ENCODE data around the gene PDCL3. TPM values are rescaled to one million over a fixed set of nuclear protein-coding genes. Genes with fewer than 3 reads are reported as not detected.

PDCL3 gene
- total RNA-seq, 2 donors from 2014 or later = 19.6 to 20.5 TPM

DNA sequence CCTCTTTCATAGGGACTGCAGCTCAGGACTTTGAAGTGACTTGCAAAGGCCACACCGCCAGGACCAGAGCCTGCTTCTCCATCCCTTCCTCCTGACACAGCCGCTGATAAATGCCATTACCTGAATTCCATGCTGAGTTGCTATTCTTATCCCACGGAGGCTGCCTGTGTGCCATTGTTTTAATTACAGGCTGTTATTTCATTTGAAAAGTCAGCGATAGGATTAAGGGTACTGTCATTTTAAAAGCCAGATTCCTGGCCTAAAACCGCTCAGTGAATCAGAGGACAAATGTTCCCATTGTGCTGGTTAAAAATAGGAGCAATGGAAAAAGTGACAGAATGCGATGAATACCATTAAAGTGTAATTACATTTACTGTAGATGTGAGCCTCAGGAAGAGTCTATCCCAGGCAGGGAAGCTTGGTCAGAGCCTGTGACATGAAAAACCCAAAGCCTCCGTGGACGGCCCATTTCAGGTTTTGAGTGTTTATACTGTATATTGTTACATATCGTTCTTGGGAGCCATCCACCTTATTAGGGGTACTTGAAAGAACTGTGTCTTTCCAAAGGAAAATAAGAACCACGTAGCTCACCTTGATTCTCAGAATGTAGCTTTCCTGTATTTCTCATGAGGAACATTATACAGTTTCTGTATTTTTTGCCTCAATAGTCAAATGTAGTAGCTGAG lies 41.3 kb downstream of the PDCL3 start:
- DNase-seq (no peak), ATAC-seq (no peak)
- intact Hi-C loops (cut with DNase I, micrococcal nuclease) = no loop called here

DNA sequence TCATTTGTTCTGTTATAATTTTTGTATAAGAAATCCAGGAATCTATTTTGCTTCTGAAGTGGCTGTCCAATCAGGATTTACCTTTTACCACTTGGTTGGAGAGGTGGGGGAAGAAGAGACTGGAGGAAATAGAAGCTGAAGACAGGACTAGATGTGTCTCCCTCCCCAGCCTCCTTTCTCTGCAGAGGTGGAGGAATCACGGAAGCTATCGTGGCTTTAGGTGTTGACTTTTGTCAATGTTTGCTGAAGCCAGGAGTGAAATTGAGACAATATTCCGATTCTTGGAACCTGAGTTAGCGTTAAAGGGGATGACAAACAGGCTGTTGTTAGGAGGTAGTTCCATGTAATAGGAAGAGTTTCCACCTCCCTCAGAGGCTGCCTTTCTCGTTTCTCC lies 43.5 kb downstream of the PDCL3 start:
- intact Hi-C loops (cut with DNase I, micrococcal nuclease) = loop anchor here in 1 of 2 donors (5.0 kb wide), 1 partner anchor 381 kb away; no protein-coding TSS in a partner anchor
- DNase-seq (no peak), ATAC-seq (peak; percentile 64)

DNA sequence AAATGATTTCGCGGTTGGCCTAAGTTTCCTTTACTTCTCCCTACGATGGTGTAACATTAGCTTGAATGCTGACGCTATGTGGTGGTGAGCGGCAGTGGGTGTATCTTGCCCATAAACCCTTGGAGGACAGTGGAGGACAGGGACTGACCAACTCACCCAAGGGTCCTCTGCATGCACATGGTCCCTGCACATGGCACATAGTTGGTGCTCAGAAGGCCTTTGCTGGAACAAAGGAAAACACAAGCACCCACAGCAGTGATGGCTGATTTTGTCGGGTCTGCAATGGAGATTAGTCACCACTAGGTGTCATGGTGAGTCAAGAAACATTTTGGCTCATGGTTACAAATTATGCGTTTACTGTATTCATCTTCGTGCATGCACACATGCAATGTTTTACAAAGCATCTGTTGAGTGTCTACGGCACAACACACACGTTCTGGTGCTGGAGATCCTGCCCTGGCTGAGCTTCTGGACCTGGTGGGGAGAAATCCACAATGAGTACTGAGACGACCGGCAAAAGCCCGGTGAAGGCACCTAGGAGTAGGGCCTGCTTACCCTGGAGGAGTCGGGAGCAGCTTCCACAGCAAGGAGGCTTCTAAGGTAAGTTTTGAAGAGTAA lies 44.0 kb downstream of the PDCL3 start:
- intact Hi-C loops (cut with DNase I, micrococcal nuclease) = loop anchor here in 1 of 2 donors (5.0 kb wide), 1 partner anchor 380 kb away; no protein-coding TSS in a partner anchor
- ATAC-seq (peak; percentile 77), DNase-seq (peak in 1 of 2 donors; percentile 17)

DNA sequence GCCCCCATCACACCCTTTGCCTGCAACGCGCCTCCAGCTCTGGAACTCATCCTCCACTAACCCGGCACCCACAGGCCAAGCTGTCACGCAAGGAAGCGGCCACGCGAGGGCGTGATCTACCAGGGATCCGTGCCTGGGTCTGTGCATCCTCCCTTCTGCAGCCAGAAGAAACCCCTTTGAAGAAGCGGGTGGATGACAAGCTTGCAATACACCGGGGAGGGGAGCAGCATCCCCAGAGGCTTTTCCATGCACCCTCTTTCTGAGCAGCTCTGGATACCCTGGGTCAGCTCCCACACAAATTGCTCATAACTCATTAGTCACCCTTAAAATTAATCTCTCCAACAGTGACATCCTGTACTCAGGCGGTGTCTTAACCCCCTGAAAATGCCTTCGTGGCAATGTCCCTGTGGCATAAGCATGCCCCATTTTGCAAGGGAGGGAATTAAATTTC lies 47.6 kb downstream of the PDCL3 start:
- ATAC-seq = peak; percentile 68
- DNase-seq = peak in 1 of 2 donors; percentile 70
- intact Hi-C loops (cut with DNase I, micrococcal nuclease) = loop anchor here in 1 of 2 donors (10.0 kb wide), 1 partner anchor 374 kb away; no protein-coding TSS in a partner anchor

DNA sequence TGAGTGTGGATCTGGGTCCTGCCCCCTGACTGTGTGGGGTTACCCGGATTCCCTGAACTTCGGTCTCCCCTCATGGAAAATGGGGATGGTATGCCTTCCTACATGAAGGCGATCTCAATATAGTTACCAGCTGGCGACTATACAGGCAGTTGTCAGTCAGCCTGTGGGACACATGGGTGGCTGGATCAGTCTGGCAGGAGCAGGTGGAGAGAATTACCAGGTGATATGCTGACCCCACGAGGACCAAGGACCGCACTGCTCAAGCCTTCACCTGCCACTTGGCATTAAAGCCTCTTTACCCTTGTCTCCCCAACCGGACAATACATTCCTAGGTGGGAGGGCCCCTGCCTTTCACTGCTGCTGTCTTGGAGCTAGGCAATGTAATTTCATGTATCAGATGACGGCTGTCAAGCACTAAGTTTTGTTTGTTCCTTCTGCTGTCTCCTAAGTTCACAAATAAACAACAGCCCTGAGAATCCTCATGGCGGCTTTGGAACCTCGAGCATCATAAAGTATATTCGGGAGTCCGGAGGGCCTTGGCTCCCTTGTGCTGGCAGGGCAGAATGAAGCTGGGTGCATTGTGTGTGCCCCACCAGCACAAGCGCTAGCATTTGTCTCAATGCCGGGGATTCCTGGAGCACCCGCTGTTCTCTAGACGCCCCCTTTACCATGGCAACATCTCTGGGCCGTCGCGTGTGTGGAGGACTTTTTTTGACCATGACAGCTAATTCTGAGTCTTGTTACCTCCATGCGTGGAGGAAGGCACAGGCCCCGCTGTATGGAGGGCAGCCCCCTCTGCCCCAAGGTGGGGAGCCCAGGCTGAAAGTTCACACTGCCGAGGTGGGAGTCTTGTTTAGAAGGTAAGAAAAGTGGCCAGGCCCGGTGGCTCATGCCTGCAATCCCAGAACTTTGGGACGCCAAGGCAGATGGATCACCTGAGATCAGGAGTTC lies 48.6 kb downstream of the PDCL3 start:
- intact Hi-C loops (cut with DNase I, micrococcal nuclease) = loop anchor here in 1 of 2 donors (10.0 kb wide), 1 partner anchor 373 kb away; no protein-coding TSS in a partner anchor
- DNase-seq (no peak), ATAC-seq (no peak)

DNA sequence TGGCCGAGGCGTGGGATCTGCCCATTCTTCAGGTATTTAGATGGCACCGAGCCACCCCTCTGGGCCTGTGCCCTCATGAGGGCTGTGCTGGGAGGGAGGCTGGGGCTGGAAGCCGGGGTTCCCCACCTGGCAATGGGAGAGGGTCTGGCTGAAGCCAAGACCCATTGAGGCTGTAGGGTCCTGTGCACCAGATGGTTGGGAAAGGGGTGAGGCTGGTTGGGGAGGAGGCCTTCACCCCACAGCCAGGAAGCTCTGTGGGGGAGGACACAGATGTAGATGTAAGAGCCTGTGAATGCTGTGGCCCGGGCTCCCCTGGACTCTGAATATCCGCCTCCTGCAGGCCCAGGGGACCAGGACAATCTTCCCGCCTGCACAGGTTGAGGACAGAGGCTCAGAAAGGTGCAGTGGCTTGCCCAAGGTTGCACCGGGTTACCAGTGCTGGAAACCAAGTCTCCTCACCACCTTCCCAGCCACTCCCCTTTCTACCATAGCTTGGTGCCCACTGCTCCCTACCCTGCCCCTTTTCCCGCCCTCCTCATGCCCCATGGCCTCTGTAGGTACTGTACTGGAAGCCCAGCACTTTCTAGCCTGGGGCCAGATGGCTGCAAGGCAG lies 49.7 kb downstream of the PDCL3 start:
- intact Hi-C loops (cut with DNase I, micrococcal nuclease) = loop anchor here in 1 of 2 donors (10.0 kb wide), 1 partner anchor 372 kb away; no protein-coding TSS in a partner anchor
- ATAC-seq = no peak
- DNase-seq = no peak

DNA sequence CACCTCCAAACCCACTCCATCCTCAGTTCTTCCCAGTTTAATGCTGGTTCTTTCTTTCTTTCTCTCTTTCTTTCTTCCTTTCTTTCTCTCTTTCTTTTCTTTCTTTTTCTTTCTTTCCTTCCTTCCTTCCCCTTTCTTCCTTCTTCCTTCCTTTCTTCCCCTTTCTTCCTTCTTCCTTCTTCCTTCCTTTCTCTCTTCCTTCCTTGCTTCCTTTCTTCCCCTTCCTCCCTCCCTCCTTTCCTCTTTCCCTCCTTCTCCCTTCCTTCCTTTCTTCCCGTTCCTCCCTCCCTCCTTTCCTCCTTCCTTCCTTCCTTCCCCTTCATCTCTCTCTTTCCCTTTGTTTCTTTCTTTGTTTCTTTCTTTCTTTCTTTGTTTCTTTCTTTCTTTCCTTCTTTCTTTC lies 50.9 kb downstream of the PDCL3 start:
- ATAC-seq (no peak), DNase-seq (no peak)
- intact Hi-C loops (cut with DNase I, micrococcal nuclease) = loop anchor here in 1 of 2 donors (10.0 kb wide), 1 partner anchor 371 kb away; no protein-coding TSS in a partner anchor

DNA sequence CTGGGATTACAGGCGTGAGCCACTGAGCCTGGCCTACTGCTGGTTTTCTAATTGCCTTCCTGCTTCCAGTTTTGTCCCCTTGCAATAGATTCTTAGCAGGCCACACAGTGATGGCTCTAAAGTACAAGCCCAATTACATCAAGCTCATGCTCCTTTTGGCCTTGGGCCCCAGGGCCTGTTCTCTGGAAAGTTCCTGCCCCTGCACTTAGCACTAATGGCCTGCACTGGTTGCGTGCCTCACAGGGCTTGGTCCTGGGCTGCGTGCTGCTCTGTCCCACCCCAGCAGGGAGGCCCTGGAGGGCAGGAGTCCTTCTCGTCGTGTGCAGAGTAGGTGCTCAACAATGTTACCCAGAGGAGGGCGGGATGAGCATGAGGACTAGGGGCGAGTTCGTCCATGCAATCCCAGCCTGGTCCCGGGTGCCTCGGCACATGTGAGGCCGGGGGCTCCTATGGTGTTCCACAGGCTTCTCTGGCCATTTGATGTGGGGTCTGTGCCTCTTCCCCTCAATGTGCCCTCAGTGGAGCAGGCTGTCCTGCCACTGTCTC lies 51.7 kb downstream of the PDCL3 start:
- no peak for DNase-seq
- no peak for ATAC-seq

DNA sequence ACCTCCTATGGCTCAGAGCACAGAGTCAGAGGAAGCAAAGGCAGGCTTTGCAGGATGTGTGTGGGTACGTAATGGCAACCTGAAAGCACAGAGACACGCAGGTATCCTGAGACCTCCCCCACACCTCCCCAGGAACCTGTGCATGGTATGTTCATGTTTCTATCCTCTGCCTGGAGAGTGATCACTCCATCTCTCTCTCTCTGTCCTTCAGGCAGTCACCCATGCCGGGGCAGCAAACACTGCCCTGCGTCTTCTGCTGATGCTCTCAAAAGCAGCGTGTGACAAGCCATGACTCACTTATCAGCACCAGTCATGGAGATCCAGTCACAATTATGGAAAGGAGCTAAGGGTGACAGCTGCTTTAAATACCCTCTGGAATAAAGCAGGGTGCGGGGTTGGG lies 52.7 kb downstream of the PDCL3 start:
- DNase-seq (no peak), ATAC-seq (no peak)
- intact Hi-C loops (cut with DNase I, micrococcal nuclease) = loop anchor here in 1 of 2 donors (10.0 kb wide), 1 partner anchor 369 kb away; no protein-coding TSS in a partner anchor

More for the DNA sequence above, 51.7 kb downstream of the PDCL3 start:
- intact Hi-C loops (cut with DNase I, micrococcal nuclease) = loop anchor here in 1 of 2 donors (10.0 kb wide), 1 partner anchor 370 kb away; no protein-coding TSS in a partner anchor

DNA sequence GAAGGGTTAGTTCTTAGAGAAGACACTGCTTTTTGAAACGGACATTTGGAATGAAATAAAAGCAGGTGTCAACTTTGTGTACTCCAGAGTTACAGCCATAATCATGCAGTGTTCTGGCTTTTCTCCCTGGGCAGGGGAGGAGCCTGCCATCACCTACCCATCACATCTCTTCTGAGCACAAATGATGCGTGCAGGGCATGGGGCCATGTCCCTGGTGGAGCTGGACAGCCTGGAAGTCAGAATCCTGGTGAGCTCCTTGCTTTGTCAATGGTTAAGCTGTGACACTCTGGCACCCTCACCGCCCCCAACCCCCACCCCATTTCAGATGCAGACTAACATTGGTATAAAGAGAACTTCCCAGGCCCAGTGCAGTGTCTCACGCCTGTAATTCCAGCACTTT lies 53.1 kb downstream of the PDCL3 start:
- intact Hi-C loops (cut with DNase I, micrococcal nuclease) = loop anchor here in 1 of 2 donors (10.0 kb wide), 1 partner anchor 369 kb away; no protein-coding TSS in a partner anchor
- ATAC-seq (no peak), DNase-seq (no peak)

DNA sequence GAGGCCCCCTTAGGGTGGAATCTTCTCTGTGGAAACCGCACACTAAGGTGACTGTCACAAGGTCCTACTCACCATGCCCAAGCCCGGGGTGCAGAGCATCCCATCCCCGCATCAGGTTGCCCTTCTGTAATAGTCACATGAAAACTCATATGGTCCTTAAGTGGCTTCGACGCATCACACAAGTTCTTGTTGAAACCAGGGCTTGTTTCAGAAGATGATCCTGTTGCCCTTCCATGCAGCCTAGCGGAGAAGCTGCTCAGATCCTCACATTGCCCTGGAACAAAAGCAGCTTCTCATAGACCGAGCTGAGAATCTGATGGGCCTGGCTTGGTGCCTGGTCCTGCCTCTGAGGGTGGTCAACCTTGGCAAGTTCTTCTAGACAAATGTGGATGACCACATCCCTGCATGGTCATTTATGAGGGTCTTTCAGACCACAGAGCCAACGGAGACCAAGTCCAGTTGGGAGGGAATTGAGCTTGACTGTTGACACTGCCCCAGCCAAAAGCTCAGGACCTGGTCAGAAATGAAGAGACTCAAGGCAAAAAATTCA lies 54.1 kb downstream of the PDCL3 start:
- intact Hi-C loops (cut with DNase I, micrococcal nuclease) = loop anchor here in 1 of 2 donors (10.0 kb wide), 1 partner anchor 368 kb away; no protein-coding TSS in a partner anchor
- ATAC-seq = no peak
- DNase-seq = no peak

DNA sequence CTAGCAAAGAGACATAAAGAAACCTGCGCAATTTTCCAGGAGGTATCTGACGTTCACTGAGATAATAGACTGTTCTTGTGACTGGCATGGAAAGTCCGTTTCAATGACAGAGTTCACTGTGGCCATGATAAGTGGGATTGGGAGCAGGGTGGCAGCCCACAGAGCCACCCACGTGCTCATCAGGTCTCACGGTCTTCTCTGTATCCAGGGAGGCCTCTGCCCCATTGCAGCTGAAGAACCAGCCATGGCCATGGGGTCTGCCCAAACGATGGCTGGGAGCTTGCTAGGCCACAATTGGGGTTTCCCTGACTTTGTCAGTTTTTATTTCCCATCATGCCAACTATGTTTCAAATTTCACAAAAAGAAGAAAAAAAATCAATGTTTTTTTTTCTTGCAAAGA lies 57.2 kb downstream of the PDCL3 start:
- ATAC-seq = no peak

DNA sequence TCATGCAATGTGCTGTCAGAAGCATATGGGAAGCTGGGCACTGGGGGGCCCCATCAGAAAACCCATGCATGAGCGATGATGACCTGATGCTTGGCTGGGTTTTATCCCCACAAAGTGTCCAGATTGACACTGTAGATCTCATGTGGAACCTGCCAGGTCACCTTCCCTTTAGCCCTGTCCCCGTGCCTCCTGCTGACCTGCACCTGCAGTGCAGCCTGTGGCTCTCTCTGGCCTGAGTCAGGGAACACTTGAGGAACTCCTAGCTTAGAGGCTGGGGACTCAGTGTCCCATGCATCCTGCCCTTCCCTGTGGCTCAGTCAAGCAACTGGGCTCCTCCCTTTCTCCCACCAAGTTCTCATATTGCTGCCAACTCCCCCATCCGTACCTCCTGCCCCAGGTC lies 57.7 kb downstream of the PDCL3 start:
- DNase-seq = no peak

More for the DNA sequence above, 57.2 kb downstream of the PDCL3 start:
- DNase-seq = no peak
- intact Hi-C loops (cut with DNase I, micrococcal nuclease) = loop anchor here in 1 of 2 donors (10.0 kb wide), 1 partner anchor 365 kb away; no protein-coding TSS in a partner anchor

DNA sequence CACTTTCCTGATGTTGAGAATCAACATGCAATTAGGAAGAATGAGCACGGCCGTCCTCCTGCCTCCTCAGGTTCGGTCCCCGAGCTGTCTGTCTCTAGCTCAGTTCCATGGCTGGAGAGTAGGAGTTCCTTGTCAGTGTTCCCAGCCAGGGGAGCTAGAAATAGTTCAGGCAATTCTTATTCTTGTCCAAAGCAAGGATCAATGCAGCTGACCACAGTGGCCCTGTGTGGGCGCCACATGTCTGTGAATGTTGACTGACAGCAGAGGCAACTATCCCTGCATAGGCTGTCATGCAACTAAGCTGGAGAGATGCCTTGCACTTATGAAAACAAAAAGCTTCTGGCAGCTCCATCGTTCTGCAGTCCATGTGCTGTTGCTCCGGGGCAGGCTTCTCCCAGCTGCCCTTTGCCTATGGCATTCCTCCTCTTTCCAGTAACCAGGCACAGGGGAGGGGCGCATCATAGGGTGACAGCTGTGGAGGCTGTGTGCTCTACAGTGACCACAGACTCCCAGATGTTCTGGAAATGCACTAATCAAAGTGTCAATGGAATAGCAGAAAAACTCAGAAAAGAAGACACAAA lies 58.7 kb downstream of the PDCL3 start:
- intact Hi-C loops (cut with DNase I, micrococcal nuclease) = no loop called here
- ATAC-seq = no peak
- no peak for DNase-seq

More for the DNA sequence above, 57.7 kb downstream of the PDCL3 start:
- intact Hi-C loops (cut with DNase I, micrococcal nuclease) = no loop called here
- ATAC-seq = no peak

DNA sequence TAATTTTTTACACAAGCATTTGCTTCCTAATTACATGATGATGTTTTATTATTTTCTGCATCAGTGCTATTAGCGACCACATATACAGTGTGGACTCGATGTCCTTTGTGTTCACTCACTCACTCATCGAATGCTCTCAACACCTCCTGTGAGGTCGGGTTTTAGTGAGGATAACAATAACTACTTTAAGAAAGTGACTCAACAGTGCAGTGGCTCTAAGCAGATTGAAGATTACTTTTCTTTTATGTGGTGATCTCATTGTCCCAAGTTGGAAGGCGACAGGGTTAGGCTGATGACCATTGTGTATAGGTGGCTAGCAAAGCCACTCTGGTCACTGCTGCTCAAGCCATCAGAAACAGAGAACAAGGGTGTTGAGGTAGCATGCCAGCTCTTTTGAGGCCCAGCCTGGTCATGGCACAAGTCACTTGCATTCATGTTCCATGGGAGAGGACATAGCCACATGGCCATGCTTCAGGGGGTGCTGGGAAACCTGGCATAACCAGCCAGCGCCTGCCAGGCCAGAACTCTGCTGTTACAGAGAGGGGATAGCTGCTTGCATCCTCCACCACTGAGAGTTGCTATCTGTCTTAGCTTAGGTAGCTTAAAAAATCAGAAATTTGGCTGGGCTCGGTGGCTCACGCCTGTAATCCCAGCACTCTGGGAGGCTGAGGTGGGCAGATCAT lies 60.4 kb downstream of the PDCL3 start:
- ATAC-seq (no peak), DNase-seq (no peak)
- intact Hi-C loops (cut with DNase I, micrococcal nuclease) = no loop called here

DNA sequence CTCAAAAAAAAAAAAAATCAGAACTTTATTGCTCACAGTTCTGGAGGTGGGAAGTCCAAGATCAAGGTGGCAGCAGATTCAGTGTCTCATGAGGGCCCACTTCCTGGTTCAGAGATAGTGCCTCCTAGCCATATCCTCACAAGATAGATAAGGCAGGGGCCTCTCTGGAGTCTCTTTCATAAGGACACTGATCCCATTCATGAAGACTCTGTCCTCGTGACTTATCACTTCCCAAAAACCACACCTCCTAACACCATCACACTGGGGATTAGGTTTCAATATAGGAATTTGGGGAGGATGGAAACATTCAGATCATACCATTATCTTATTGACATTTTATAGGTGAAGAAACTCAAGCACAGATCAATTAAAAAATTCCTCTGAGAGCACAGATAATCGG lies 61.1 kb downstream of the PDCL3 start:
- intact Hi-C loops (cut with DNase I, micrococcal nuclease) = no loop called here
- ATAC-seq (no peak), DNase-seq (no peak)

DNA sequence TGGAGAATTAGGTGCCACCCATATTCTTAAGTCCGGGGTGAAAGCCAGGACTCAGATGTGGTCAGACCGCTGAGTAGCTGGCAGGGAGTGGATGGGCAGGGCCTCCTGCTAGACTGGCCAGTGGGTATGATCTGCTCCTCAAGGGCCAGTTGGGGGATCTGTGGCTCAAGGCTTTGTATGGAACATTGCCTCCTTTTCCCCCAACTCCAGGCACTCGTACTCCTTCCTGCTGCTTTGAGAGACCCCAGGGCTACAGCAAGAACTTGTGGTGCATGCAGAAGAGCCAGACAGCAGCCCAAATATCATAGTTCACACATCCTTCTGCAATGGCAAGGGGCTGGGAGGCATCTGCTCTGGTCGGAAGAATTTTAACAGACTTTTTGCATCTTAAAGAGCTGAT lies 61.7 kb downstream of the PDCL3 start:
- intact Hi-C loops (cut with DNase I, micrococcal nuclease) = no loop called here
- ATAC-seq (no peak), DNase-seq (no peak)
